HG02678 (cell line): ENCODE measurements around the gene JPH2.
"Not testable (repeated sequence)": the region's sequence is repeated elsewhere in the genome, so short reads cannot be mapped to it uniquely, and the experiment has no call there.

Experiments
- ATAC-seq: cut with Tn5 transposase; IDR thresholded peaks from one replicate; pipeline ENCODE4 v1.9.1; 2021; ENCODE audit warnings: mild to moderate bottlenecking, moderate library complexity; ENCODE audit not compliant: unreplicated experiment

The JPH2 gene

DNA sequence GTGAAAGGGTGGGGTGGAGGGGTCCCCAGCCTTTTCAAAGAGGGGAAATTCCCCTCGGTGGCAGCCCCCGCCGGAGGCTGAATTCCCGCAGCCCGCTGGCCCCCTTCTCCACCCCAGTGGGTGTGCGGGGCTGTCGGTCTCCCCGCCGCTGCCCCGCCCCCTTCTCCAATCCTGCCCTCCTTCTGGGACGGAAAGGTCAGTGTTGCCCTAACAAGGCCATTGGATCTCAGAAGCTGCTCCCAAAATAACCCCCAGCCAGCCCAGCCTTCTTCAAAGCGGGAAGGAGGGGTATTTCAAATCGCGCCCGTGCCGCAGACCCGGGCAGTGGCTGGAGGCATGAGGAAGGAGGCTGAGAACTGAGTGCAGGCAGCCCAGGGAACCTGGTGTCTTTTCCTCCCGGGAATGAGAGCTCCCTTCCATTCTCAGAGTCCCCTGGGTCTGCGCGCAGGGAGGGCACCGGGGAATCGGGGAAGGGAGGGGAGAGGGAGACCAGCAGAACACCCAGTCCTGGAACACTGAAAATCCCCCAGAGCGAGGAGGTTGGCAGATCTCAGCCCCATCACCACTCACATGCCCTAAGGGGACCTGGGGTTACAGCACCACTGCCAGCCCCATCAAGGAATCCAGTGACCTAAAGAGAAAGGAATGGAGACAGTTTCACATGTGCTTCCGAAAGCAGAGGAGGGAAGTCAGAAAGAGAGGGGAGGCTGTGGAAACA lies at the start of gene JPH2:
Gene JPH2, minus strand, starts transcription at position 135 of the 718 bp plus-strand sequence. CDS start 483 bp downstream, outside the sequence.
- ATAC-seq, result no peak

- no peak for ATAC-seq
These were observed 48.7 kb upstream of the JPH2 start for GRCh38 chr20:44235702-44236101.

- no peak for ATAC-seq
These were observed 47.8 kb upstream of the JPH2 start for GRCh38 chr20:44234566-44235317.

DNA sequence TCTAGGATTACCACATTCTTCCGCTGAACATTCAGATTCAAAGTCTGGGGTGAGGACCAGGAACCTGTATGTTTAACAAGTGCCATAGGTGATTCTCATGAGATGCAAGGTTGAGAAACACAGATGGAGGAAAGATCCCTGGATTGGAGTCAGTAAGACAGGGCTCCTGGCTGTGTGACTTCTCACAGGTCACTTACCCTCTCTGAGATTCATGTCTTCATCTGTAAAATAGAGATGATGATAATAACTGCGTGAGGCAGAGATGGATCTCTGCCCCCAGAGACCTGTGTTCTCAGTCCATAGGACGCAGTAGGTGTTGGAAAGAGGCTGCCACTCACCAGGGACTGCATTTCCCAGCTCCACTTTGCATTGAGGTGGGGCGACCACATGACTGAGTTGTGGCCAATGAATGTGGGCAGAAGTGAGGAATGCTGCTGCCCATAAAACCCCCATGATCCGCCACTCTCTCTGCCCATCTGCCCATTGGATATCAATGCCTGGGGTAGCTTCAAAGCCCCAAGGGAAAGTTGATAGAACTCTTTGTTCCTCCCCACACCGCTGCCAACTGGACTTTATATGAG lies 46.5 kb upstream of the JPH2 start:
- ATAC-seq, result no peak

GRCh38 chr20:44232469-44232856 lies 45.5 kb upstream of the JPH2 start:
- not testable (repeated sequence) for ATAC-seq

GRCh38 chr20:44231713-44232468 lies 44.9 kb upstream of the JPH2 start:
- no peak for ATAC-seq

GRCh38 chr20:44231193-44231592 lies 44.2 kb upstream of the JPH2 start:
- no peak for ATAC-seq

GRCh38 chr20:44228465-44229258 lies 41.7 kb upstream of the JPH2 start:
- no peak for ATAC-seq

- ATAC-seq, result no peak
These were observed 37.6 kb upstream of the JPH2 start for GRCh38 chr20:44224637-44225036.

DNA sequence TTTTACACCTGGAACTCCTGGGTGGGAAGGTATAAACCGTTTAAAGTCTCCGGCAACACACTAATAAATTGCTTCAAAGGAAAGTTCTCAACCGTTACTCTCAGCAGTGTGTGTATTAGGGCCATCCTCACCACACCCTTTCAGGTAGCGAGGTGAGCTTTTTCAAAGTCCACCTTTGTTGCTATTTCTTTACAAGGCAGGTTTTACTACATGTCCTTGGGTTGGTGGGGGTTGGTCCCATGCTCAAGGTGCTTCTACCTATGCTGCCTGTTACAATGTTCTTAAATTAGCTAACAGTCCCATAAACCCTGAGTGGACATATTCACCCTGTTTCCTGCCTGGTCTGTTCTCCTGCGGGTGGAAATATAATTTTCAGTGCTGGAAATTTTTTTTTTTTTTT lies 36.7 kb upstream of the JPH2 start:
- no peak for ATAC-seq

DNA sequence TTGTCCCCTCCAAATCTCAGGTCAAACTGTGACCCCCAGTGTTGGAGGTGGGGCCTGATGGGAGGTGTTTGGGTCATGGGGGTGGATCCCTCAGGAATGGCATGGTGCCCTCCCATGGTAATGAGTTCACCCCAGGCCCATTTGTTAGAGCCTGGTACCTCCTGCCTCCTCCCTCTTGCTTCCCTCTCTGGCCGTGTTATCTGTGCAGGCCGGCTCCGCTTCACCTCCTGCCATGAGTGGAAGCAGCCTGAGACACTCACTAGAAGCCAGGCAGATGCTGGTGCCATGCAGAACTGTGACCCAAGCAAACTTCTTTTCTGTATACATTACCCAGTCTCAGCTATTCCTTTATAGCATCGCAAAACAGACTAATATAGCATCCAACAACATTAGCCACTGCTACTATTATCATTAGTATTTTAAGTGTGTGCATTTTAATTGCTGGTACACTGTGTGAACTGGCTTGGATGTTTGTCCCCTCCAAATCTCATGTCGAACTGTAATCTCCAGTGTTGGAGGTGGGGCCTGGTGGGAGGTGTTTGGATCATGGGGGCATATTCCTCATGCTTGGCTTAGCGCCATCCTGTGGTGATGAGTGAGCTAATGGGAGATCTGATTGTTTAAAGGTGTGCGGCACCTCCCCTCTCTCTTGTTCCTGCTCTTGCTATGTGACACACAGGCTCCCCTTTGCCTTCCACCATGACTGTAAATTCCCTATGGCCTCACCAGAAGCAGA lies 35.8 kb upstream of the JPH2 start:
- no peak for ATAC-seq

DNA sequence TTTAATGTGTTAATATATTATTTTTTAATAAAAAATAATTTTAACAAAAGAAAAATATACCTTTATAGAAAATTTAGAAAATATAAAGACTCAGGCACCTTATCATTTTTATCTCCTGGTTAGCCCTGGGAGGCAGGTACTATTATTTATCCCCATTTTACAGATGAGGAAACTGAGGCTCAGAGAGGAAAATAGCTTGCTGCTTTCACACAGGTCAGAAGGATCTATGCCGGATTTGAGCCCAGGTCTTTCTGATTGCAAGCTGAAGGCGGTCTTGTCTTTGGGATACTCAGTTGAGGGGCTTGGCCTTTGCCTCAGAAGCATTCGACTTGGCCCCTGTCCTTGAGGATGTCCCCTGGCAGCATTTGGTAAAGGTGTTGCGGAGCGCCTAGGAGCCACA lies 35.0 kb upstream of the JPH2 start:
- ATAC-seq, result no peak

DNA sequence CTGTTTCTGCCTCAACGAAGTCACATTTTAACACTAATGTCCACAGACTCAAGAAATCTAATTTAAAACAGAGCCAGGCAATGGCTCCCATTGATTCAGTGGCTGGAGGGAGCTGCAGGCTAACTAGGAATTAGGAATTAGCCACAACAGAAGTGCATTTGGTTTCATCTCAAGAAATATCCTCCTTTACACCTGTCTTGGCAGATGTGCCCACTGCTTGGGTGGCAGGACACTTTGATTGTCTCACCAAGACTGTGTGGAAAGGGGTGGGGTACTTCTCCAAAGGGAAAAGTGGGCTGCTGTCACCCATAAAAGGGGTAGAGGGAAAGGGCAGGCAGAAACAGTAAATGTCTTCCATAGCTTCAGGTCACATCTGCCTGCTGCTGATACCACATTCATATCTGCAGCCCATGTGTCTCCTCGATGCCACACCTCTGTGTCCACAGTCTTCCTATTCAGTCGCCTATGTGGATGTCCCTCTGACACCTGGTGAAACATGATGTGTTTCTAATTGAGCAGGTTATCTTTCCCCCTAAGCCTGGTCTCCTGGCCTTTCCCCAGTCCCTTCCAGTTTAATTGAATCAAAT lies 34.5 kb upstream of the JPH2 start:
- ATAC-seq, result no peak

DNA sequence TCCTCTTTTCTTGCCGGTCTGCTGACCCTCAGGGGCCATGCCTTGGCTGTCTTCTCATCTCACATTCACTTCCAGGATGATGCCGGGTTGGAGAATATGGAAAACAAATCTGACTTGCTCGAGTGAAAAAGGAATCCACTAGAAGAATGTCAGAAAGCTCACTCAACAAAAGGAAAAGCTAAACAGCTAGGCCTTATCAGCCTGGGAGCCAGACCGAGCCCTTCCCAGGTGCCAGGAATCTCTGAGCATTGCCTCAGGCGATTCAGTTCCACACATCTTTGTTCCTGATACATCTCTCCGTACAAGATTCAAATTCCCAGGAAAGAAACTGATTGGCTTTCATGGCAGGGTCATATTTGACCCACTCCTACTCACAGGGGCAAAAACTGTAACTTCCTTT lies 32.8 kb upstream of the JPH2 start:
- ATAC-seq, result no peak

GRCh38 chr20:44219170-44219730 lies 32.3 kb upstream of the JPH2 start:
- no peak for ATAC-seq

DNA sequence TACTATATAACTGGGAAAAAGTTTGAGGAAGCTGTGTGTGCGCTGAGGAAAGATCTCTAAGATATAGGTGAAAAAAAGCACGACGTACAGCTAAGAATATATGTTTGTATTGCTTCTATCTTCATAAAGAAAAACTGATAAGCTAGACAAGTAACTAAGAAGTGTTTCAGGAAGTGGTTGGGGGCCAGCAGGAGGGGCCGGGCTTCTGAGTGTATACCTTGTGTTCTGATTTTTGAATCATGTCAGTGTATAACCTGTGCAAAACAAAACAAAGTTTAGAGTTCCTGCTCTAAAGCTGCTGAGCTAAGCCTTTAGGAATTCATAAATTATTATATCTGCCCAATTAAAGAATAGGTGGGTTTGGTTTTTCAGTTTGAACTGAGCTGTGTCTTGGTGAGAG lies 31.5 kb upstream of the JPH2 start:
- no peak for ATAC-seq

GRCh38 chr20:44217342-44218092 lies 30.5 kb upstream of the JPH2 start:
- ATAC-seq, result no peak

GRCh38 chr20:44215125-44215524 lies 28.1 kb upstream of the JPH2 start:
- no peak for ATAC-seq
